ENCODE data around the gene FLT4.

DNA sequence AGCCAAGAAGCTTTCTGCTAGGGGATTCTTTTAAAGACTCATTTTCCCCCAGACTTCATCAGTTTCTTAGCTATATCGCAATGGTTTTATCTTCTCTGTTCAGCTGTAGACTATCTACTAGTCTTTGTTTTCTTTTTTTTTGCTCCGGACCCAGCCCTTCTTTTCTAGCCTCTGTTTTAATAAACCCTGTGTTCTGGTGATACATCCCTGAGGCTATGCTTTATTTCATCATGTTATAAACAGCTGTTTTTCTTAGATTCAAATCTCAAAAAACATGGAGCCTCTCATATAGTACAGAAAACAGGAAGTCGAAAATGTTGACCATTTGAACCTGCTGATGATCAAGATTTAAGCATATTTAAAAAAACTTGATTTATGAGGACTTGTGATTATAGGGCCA, 95.9 kb downstream of the FLT4 start:
- TF ChIP-seq YY1 (IDR thresholded peaks at IDR 0.05; ENCODE audit: insufficient read depth, insufficient read length) (no peak), ZNF274 (IDR thresholded peaks at IDR 0.05; ENCODE audit: low read depth, low read length) (no peak), SUZ12 (IDR thresholded peaks at IDR 0.05; ENCODE audit: extremely low read depth, insufficient read depth, insufficient read length) (no peak)

Measured in NT2/D1 (cell line).